HCT116 (cell line): ENCODE measurements around the gene SDSL. TPM values are rescaled to one million over a fixed set of nuclear protein-coding genes. Genes with fewer than 3 reads are reported as not detected.

Experiments used
- ATAC-seq: fragments of 200-7000 bp; cut with Tn5 transposase; 2 replicates; pipeline ENCODE4 v1.9.1; 2020; ENCODE audit warnings: mild to moderate bottlenecking, moderate library complexity
- BruUV-seq: library from RNA; stranded (reverse); fragments of 400-500 nt; replicated peaks from 2 replicates; lab custom pipeline; 2021; lab: Mats Ljungman, UMichigan
- CTCF ChIA-PET: fragments of 300-600 bp; sonication (Branson Sonifier 250); formaldehyde crosslinking; loops from one replicate; lab custom pipeline; 2021; ENCODE audit warnings: antibody characterized with exemption; lab: Charles Lee
- POLR2A ChIA-PET: fragments of 300-600, 350-600 bp; sonication (Branson Sonifier 250); formaldehyde crosslinking; loops from one replicate; lab custom pipeline; 2021; ENCODE audit warnings: antibody characterized with exemption; lab: Charles Lee
- RAD21 ChIA-PET, 2 experiments: fragments of 300-600 bp; sonication (Branson Sonifier 250); formaldehyde crosslinking; loops; one replicate each; lab custom pipeline; 2023; ENCODE audit warnings: low total read pairs in 2 of 2; ENCODE audit not compliant: uncharacterized antibody in 2 of 2, unreplicated experiment in 2 of 2, low non-redundant PET in 1 of 2; lab: Charles Lee
- DNase-seq: peaks from one replicate; pipeline ENCODE4 v3.0.0-alpha.2; 2010; ENCODE audit warnings: low read depth, low spot score
- H2AFZ ChIP-seq: fragments of 200-600 bp; shearing (Covaris generic), sonication (generic); 2 replicates; pipeline ENCODE4 v1.6.1; 2017; ENCODE audit warnings: low read depth, mixed run types, mixed read lengths, antibody characterized with exemption, low read length; ENCODE audit not compliant: poor library complexity, severe bottlenecking
- H3K27ac ChIP-seq: 2 replicates; pipeline ENCODE4 v1.5.1; 2012; ENCODE audit warnings: low read depth, low read length
- H3K27me3 ChIP-seq: fragments of 200-600 bp; sonication (generic); 2 replicates; pipeline ENCODE4 v1.6.1; 2016; ENCODE audit warnings: mixed run types, low read length, mixed read lengths; ENCODE audit not compliant: insufficient read depth
- H3K36me3 ChIP-seq, 2 experiments: fragments of 200-500 bp in 1 of 2; fragments of 200-600 bp in 1 of 2; sonication (Bioruptor generic) in 1 of 2; sonication (generic) in 1 of 2; 2 replicates each; pipeline versions ENCODE4 v1.5.1 to v1.6.1; 2014 to 2016; ENCODE audit warnings: low read length in 2 of 2, inconsistent platforms in 1 of 2, mixed read lengths in 1 of 2, mixed run types in 1 of 2; ENCODE audit not compliant: insufficient read depth in 2 of 2, control insufficient read depth in 1 of 2
- H3K4me1 ChIP-seq, 2 experiments: fragments of 200-600 bp in 1 of 2; sonication (generic) in 1 of 2; 2 replicates each; pipeline versions ENCODE4 v1.5.1 to v1.6.1; 2012 to 2017; ENCODE audit warnings: low read length in 2 of 2, inconsistent platforms in 1 of 2, mild to moderate bottlenecking in 1 of 2, mixed read lengths in 1 of 2, mixed run types in 1 of 2, moderate library complexity in 1 of 2; ENCODE audit not compliant: insufficient read depth in 2 of 2, control insufficient read depth in 1 of 2
- H3K4me2 ChIP-seq: fragments of 200-600 bp; sonication (generic); 2 replicates; pipeline ENCODE4 v1.6.1; 2017; ENCODE audit warnings: mixed run types, low read length, mixed read lengths
- H3K4me3 ChIP-seq, 2 experiments: fragments of 200-600 bp in 1 of 2; sonication (generic) in 1 of 2; replicated peaks in 1 of 2; 2 replicates each; pipeline ENCODE4 v1.5.1; 2011 to 2016; ENCODE audit warnings: low read length in 2 of 2, control low read depth in 1 of 2, low read depth in 1 of 2, mild to moderate bottlenecking in 1 of 2, mixed read lengths in 1 of 2, mixed run types in 1 of 2
- H3K79me2 ChIP-seq: fragments of 200-600 bp; sonication (generic); 2 replicates; pipeline ENCODE4 v1.6.1; 2017; ENCODE audit warnings: mild to moderate bottlenecking, mixed run types, low read length, moderate library complexity, mixed read lengths; ENCODE audit not compliant: insufficient read depth
- H3K9ac ChIP-seq: fragments of 200-600 bp; sonication (generic); 2 replicates; pipeline ENCODE4 v1.6.1; 2016; ENCODE audit warnings: low read length, mixed read lengths
- H3K9me2 ChIP-seq: fragments of 200-600 bp; sonication (generic), shearing (Covaris generic); 2 replicates; pipeline ENCODE4 v1.6.1; 2017; ENCODE audit warnings: mixed run types, mild to moderate bottlenecking, moderate library complexity; ENCODE audit not compliant: insufficient read depth
- H3K9me3 ChIP-seq, 2 experiments: fragments of 200-500 bp in 1 of 2; fragments of 200-600 bp in 1 of 2; sonication (Bioruptor generic) in 1 of 2; sonication (generic) in 1 of 2; 2 replicates each; pipeline ENCODE4 v1.6.1; 2014 to 2017; ENCODE audit warnings: low read length in 2 of 2, mixed read lengths in 2 of 2, inconsistent platforms in 1 of 2, low read depth in 1 of 2, mild to moderate bottlenecking in 1 of 2, mixed run types in 1 of 2, moderate library complexity in 1 of 2; ENCODE audit not compliant: control insufficient read depth in 1 of 2, insufficient read depth in 1 of 2
- H4K20me1 ChIP-seq: fragments of 200-600 bp; sonication (generic), shearing (Covaris generic); 2 replicates; pipeline ENCODE4 v1.6.1; 2017; ENCODE audit warnings: mixed run types, mild to moderate bottlenecking, moderate library complexity; ENCODE audit not compliant: insufficient read depth
- CBX3 ChIP-seq: IDR thresholded peaks from 2 replicates; pipeline ENCODE4 v1.6.1; 2012; ENCODE audit warnings: low read depth
- CEBPB ChIP-seq: IDR thresholded peaks from 2 replicates; pipeline ENCODE4 v1.6.1; 2012; ENCODE audit warnings: low read depth
- EZH2 ChIP-seq: fragments of 200-600 bp; sonication (generic); IDR thresholded peaks from 2 replicates; pipeline ENCODE4 v1.6.1; 2017; ENCODE audit warnings: antibody characterized with exemption, mixed run types
- EZH2phosphoT487 ChIP-seq: fragments of 200-600 bp; IDR thresholded peaks from 2 replicates; pipeline ENCODE4 v1.6.1; 2018; ENCODE audit warnings: antibody characterized with exemption, borderline replicate concordance
- POLR2A ChIP-seq: IDR thresholded peaks from 2 replicates; pipeline ENCODE4 v1.7.0; 2011; ENCODE audit warnings: borderline replicate concordance; ENCODE audit not compliant: insufficient read depth, insufficient read length; ENCODE audit errors: extremely low read depth
- POLR2AphosphoS5 ChIP-seq: IDR thresholded peaks from 2 replicates; pipeline ENCODE4 v1.6.1; 2011; ENCODE audit warnings: mild to moderate bottlenecking, low read depth, low read length, moderate library complexity
- SRF ChIP-seq: IDR thresholded peaks from 2 replicates; pipeline ENCODE4 v1.6.1; 2012; ENCODE audit warnings: low read depth
- TCF7L2 ChIP-seq: IDR thresholded peaks from 2 replicates; pipeline ENCODE4 v1.7.0; 2011; ENCODE audit warnings: borderline replicate concordance, inconsistent platforms; ENCODE audit not compliant: insufficient read depth, insufficient read length; ENCODE audit errors: extremely low read depth
- YY1 ChIP-seq: IDR thresholded peaks from 2 replicates; pipeline ENCODE4 v1.6.1; 2011; ENCODE audit warnings: low read length, low read depth, moderate library complexity, mild to moderate bottlenecking; ENCODE audit not compliant: insufficient replicate concordance; ENCODE audit errors: extremely low read depth
- ZFX ChIP-seq: fragments of 450-650 bp; IDR thresholded peaks from 2 replicates; pipeline ENCODE4 v1.6.1; 2017
- ZNF274 ChIP-seq: fragments of 200-500 bp; sonication (Bioruptor generic); IDR thresholded peaks from 2 replicates; pipeline ENCODE4 v1.6.1; 2014; ENCODE audit warnings: mild to moderate bottlenecking, low read depth, low read length, inconsistent platforms
- intact Hi-C: fragments of 100-400 bp; cut with micrococcal nuclease; formaldehyde crosslinking; loops from 2 replicates; pipeline ENCODE4 v1.10.0; 2022
- total RNA-seq: library from RNA; stranded (reverse); gene quantifications from one replicate; pipeline ENCODE4 v1.2.1, GENCODE V29; 2021; ENCODE audit not compliant: unreplicated experiment
- TF ChIP-seq, protein P1 (sequence below), 3 experiments: fragments of 200-600 bp in 1 of 3; sonication (generic) in 1 of 3; IDR thresholded peaks in 2 of 3; conservative IDR thresholded peaks in 1 of 3; 2 replicates each; pipeline ENCODE4 v1.5.1; 2012 to 2017; ENCODE audit warnings: low read depth in 2 of 3, low read length in 2 of 3, antibody characterized with exemption in 1 of 3, borderline replicate concordance in 1 of 3, control low read depth in 1 of 3, mild to moderate bottlenecking in 1 of 3, mixed read lengths in 1 of 3, mixed run types in 1 of 3, moderate library complexity in 1 of 3; ENCODE audit not compliant: insufficient read depth in 1 of 3
- TF ChIP-seq, protein P2 (sequence below): IDR thresholded peaks from 2 replicates; pipeline ENCODE4 v1.6.1; 2012

Gene SDSL
- total RNA-seq, 1 experiment from 2014 or later = 19.1 TPM

DNA sequence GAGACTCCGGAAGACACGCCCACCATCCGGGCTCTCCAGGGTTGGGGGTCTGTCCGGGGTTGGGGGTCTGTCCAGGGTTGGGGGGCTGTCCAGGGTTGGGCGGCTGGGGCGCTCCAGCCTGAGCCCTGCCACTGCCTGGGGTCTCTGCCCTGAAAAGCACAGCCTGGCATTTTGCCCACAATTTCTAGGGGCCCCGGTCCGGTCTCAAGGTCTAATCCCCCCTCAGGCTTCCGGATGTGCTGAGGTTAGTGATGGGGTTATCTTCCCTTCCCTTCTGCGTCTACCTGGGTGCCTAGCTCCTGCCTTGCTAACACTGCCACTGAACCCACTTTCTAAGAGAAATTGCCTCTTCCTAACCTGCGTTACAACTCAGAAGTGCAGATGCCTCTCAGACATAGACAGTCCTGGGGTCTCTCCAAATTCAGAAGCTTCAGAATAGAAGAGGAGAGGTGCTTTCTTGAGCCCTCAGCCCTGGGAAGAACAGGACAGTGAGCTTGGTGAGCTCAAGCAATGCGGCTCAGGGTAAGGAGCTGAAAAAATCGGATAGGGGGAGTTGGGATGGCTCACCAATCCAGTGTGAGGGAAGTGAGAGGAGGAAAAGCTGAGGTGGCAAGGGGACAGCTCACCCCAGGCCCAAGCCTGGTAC, 43.8 kb downstream of the SDSL start:
- Histone ChIP-seq H3K4me1 (peaks cover 6 to 18% of the 10 kb centered on the region in 2 experiments; a peak in 3 of 4 replicates), H3K4me2 (peak overlapping the region; percentile 83), H3K27me3 (peaks cover 4% of the 10 kb centered on the region; the same call in 1 of the 2 replicates), H2AFZ (no peak overlapping the region), H4K20me1 (no peaks in the 10 kb centered on the region), H3K9me3 (no peaks in the 10 kb centered on the region), H3K79me2 (no peaks in the 10 kb centered on the region), H3K9ac (peak overlapping the region; percentile 74), H3K9me2 (no peaks in the 10 kb centered on the region), H3K4me3 (peak overlapping the region in 1 of 2 experiments; percentile 68; a peak in 1 of 4 replicates), H3K27ac (no peak overlapping the region), H3K36me3 (no peaks in the 10 kb centered on the region)
- ChIA-PET POLR2A (no interaction called here), CTCF (no interaction called here), RAD21 (no interaction called here)
- BruUV-seq = no TSS peak
- intact Hi-C loops = no loop called here
- DNase-seq (no peak), ATAC-seq (no peak)
- no peak for TF ChIP-seq POLR2AphosphoS5
- TF ChIP-seq YY1 = no peak

DNA sequence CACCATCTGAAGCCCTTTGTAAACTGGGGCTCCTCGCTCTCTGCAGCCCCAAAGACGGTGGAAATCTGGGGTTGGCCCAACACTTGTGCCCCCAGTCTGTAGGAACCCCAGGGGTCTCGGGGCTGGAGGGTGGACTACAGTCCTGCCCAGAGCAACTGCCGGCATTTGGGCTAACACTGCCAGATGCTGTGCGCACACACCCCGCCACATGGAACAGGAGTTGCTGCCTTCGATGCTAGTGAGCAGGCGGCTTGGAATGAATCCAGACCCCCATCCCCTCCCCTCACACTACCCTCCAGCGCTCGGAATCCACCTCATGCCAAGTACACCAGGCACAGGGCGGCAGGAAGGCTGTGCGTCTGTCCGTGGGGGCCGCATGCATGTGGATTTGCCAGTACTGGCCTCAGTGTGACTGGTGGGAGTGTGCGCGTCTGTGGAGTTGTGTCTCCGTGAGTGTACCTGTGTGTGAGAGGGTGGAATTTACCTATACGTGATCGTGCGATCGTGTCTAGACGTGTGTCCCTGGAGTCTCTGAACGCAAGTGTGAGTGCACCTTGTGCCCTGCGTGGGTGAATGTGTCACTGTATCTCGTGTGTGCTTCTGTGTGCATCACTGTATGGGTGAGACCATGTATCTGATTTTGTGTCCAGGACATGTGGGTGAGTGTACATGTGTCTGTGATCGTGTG, 44.4 kb downstream of the SDSL start:
- peaks cover 6 to 18% of the 10 kb centered on the region in 2 experiments; a peak in 3 of 4 replicates for H3K4me1 ChIP-seq
- H3K27ac ChIP-seq = peak overlapping the region; percentile 40; the same call in 1 of the 2 replicates
- POLR2A ChIA-PET = no interaction called here
- no TSS peak for BruUV-seq
- TF ChIP-seq ZNF274 (no peak), CEBPB (no peak), SRF (no peak), EZH2 (no peak), ZFX (no peak), POLR2A (no peak), EZH2phosphoT487 (no peak), TCF7L2 (no peak), CBX3 (no peak)
- TF ChIP-seq, protein P1, sequence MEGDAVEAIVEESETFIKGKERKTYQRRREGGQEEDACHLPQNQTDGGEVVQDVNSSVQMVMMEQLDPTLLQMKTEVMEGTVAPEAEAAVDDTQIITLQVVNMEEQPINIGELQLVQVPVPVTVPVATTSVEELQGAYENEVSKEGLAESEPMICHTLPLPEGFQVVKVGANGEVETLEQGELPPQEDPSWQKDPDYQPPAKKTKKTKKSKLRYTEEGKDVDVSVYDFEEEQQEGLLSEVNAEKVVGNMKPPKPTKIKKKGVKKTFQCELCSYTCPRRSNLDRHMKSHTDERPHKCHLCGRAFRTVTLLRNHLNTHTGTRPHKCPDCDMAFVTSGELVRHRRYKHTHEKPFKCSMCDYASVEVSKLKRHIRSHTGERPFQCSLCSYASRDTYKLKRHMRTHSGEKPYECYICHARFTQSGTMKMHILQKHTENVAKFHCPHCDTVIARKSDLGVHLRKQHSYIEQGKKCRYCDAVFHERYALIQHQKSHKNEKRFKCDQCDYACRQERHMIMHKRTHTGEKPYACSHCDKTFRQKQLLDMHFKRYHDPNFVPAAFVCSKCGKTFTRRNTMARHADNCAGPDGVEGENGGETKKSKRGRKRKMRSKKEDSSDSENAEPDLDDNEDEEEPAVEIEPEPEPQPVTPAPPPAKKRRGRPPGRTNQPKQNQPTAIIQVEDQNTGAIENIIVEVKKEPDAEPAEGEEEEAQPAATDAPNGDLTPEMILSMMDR (IDR thresholded peaks at IDR 0.05 in 2 of 3, conservative IDR thresholded peaks at IDR 0.05 in 1 of 3; ENCODE audit: borderline replicate concordance in 1 of 3, insufficient read depth in 1 of 3, low read depth in 2 of 3, low read length in 2 of 3) = no peak
- TF ChIP-seq, protein P2, sequence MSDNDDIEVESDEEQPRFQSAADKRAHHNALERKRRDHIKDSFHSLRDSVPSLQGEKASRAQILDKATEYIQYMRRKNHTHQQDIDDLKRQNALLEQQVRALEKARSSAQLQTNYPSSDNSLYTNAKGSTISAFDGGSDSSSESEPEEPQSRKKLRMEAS = no peak; the same call in 1 of the 2 replicates
- CTCF ChIA-PET = no interaction called here
- H3K27me3 ChIP-seq = peaks cover 4% of the 10 kb centered on the region; the same call in 1 of the 2 replicates
- H3K4me2 ChIP-seq = peak overlapping the region; percentile 83
- RAD21 ChIA-PET = no interaction called here
- H3K9me3 ChIP-seq = no peaks in the 10 kb centered on the region
- H3K9ac ChIP-seq = peak overlapping the region; percentile 74
- peak; percentile 9 for ATAC-seq
- peak overlapping the region; percentile 53 to 68 for H3K4me3 ChIP-seq
- no peaks in the 10 kb centered on the region for H4K20me1 ChIP-seq
- no peak for DNase-seq
- H3K9me2 ChIP-seq = no peaks in the 10 kb centered on the region
- no peaks in the 10 kb centered on the region for H3K36me3 ChIP-seq
- intact Hi-C loops = no loop called here
- H3K79me2 ChIP-seq = no peaks in the 10 kb centered on the region
- no peak overlapping the region for H2AFZ ChIP-seq
